ENCODE data around the gene UTP18. TPM values are rescaled to one million over a fixed set of nuclear protein-coding genes. Genes with fewer than 3 reads are reported as not detected.

The UTP18 gene
- total and polyA plus RNA-seq, 2 of the 13 experiments (the other 11 are each of a cell fraction or from before 2014, with no cell fraction given), result 35.2 to 104 TPM

DNA sequence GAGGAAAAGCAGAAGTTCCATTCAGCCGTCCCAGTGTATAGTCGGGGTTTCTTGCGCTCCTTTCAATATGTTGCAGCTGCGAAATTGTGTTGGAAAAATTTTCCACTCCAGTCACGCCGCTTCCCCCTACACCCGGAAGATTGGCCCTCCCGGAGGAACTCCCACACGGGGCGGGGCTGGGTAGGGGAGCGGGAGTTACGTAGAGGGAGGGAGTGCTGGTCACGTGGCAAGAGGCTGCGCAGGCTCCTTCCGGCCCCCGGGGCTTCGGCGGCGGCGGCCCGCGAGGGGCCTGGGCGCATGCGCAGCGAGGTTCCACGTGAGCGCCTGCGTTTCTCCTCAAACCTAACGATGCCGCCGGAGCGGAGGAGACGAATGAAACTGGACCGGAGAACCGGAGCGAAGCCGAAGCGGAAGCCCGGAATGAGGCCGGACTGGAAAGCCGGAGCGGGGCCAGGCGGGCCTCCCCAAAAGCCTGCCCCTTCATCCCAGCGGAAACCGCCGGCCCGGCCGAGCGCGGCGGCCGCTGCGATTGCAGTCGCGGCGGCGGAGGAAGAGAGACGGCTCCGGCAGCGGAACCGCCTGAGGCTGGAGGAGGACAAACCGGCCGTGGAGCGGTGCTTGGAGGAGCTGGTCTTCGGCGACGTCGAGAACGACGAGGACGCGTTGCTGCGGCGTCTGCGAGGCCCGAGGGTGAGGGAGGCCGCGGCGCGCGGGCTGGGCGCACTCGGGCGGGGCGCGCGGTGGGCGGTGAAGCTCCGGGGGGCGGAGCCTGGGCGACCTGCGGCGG, at the start of gene UTP18 (continued):
- peak; percentile 86; the same call in 1 of the 2 replicates for TF ChIP-seq JUN (CRISPR knock-in tag; IDR thresholded peaks at IDR 0.05)
- TF ChIP-seq ZNF792 (CRISPR knock-in tag; IDR thresholded peaks at IDR 0.05), result peak; percentile 59
- TF ChIP-seq ZNF451 (CRISPR knock-in tag; IDR thresholded peaks at IDR 0.05), result no peak
- TF ChIP-seq ZNF382 (CRISPR knock-in tag; IDR thresholded peaks at IDR 0.05; ENCODE audit: borderline replicate concordance), result no peak
- TF ChIP-seq MTA3 (CRISPR knock-in tag; IDR thresholded peaks at IDR 0.05), result 0 out of 2 replicates have a peak, but pooled peaks have one; percentile 16
- TF ChIP-seq XBP1 (CRISPR knock-in tag; IDR thresholded peaks at IDR 0.05), result no peak; the same call in 1 of the 2 replicates
- TF ChIP-seq, protein P1, sequence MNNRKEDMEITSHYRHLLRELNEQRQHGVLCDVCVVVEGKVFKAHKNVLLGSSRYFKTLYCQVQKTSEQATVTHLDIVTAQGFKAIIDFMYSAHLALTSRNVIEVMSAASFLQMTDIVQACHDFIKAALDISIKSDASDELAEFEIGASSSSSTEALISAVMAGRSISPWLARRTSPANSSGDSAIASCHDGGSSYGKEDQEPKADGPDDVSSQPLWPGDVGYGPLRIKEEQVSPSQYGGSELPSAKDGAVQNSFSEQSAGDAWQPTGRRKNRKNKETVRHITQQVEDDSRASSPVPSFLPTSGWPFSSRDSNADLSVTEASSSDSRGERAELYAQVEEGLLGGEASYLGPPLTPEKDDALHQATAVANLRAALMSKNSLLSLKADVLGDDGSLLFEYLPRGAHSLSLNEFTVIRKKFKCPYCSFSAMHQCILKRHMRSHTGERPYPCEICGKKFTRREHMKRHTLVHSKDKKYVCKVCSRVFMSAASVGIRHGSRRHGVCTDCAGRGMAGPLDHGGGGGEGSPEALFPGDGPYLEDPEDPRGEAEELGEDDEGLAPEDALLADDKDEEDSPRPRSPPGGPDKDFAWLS (CRISPR knock-in tag; IDR thresholded peaks at IDR 0.05; ENCODE audit: borderline replicate concordance), result peak; percentile 92; the same call in 1 of the 2 replicates
- TF ChIP-seq, protein P2, sequence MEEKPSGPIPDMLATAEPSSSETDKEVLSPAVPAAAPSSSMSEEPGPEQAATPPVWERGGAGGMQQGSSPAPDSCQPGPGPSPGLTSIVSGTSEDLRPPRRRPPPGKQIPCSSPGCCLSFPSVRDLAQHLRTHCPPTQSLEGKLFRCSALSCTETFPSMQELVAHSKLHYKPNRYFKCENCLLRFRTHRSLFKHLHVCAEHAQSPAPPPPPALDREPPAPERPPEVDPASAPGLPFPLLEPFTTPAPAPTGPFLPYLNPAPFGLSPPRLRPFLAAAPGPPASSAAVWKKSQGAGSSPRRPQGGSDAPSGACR (CRISPR knock-in tag; IDR thresholded peaks at IDR 0.05), result peak; percentile 92; the same call in 1 of the 2 replicates
- no peak for TF ChIP-seq SNAI1 (CRISPR knock-in tag; IDR thresholded peaks at IDR 0.05; ENCODE audit: borderline replicate concordance)
- TF ChIP-seq ZBTB7A (CRISPR knock-in tag; IDR thresholded peaks at IDR 0.05), result peak; percentile 62; the same call in 1 of the 2 replicates
- TF ChIP-seq NR2F6 (IDR thresholded peaks at IDR 0.05), result no peak; the same call in 1 of the 2 replicates
- TF ChIP-seq NR2F6 (CRISPR knock-in tag; IDR thresholded peaks at IDR 0.05), result peak; percentile 13; the same call in 1 of the 2 replicates
- peak; percentile 57 for TF ChIP-seq ELF3 (CRISPR knock-in tag; IDR thresholded peaks at IDR 0.05)
- no peak for TF ChIP-seq PTBP1 (IDR thresholded peaks at IDR 0.05; ENCODE audit: low read depth, low read length, poor library complexity, severe bottlenecking)
- no peak for TF ChIP-seq MLLT10 (CRISPR knock-in tag; IDR thresholded peaks at IDR 0.05)
- TF ChIP-seq ZSCAN29 (CRISPR knock-in tag; conservative IDR thresholded peaks at IDR 0.05), result peak; percentile 74
- peak; percentile 81 for TF ChIP-seq SPEN (CRISPR knock-in tag; IDR thresholded peaks at IDR 0.05; ENCODE audit: low read depth)
- 0 out of 2 replicates have a peak, but pooled peaks have one; percentile 3 for TF ChIP-seq DNMT3B (CRISPR knock-in tag; conservative IDR thresholded peaks at IDR 0.05)
- TF ChIP-seq ZNF251 (CRISPR knock-in tag; IDR thresholded peaks at IDR 0.05), result peak; percentile 84
- TF ChIP-seq, protein P3, sequence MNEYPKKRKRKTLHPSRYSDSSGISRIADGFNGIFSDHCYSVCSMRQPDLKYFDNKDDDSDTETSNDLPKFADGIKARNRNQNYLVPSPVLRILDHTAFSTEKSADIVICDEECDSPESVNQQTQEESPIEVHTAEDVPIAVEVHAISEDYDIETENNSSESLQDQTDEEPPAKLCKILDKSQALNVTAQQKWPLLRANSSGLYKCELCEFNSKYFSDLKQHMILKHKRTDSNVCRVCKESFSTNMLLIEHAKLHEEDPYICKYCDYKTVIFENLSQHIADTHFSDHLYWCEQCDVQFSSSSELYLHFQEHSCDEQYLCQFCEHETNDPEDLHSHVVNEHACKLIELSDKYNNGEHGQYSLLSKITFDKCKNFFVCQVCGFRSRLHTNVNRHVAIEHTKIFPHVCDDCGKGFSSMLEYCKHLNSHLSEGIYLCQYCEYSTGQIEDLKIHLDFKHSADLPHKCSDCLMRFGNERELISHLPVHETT (CRISPR knock-in tag; conservative IDR thresholded peaks at IDR 0.05), result peak; percentile 89
- no peak for TF ChIP-seq LCORL (IDR thresholded peaks at IDR 0.05)
- TF ChIP-seq LCORL (CRISPR knock-in tag; IDR thresholded peaks at IDR 0.05), result peak; percentile 89
- TF ChIP-seq, protein P4, sequence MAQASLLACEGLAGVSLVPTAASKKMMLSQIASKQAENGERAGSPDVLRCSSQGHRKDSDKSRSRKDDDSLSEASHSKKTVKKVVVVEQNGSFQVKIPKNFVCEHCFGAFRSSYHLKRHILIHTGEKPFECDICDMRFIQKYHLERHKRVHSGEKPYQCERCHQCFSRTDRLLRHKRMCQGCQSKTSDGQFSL (CRISPR knock-in tag; IDR thresholded peaks at IDR 0.05), result no peak
- peak; percentile 98 for TF ChIP-seq HIVEP1 (CRISPR knock-in tag; IDR thresholded peaks at IDR 0.05)
- TF ChIP-seq, protein P5, sequence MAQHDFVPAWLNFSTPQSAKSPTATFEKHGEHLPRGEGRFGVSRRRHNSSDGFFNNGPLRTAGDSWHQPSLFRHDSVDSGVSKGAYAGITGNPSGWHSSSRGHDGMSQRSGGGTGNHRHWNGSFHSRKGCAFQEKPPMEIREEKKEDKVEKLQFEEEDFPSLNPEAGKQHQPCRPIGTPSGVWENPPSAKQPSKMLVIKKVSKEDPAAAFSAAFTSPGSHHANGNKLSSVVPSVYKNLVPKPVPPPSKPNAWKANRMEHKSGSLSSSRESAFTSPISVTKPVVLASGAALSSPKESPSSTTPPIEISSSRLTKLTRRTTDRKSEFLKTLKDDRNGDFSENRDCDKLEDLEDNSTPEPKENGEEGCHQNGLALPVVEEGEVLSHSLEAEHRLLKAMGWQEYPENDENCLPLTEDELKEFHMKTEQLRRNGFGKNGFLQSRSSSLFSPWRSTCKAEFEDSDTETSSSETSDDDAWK (CRISPR knock-in tag; IDR thresholded peaks at IDR 0.05), result no peak

Measured in HepG2 (cell line).